Fibroblast of the aortic adventitia (primary cell): ENCODE results near the gene ENOPH1. TPM values are rescaled to one million over a fixed set of nuclear protein-coding genes. Genes with fewer than 3 reads are reported as not detected.

Experiments used
- DNase-seq: peaks from one replicate; pipeline ENCODE4 v3.0.0-alpha.2; 2010; ENCODE audit warnings: low read depth
- H3K4me3 ChIP-seq: 2 replicates; pipeline ENCODE4 v1.5.1; 2011; ENCODE audit warnings: low read depth, mild to moderate bottlenecking, control low read depth, low read length, moderate library complexity
- CTCF ChIP-seq: IDR thresholded peaks from 2 replicates; pipeline ENCODE4 v1.5.1; 2011; ENCODE audit warnings: mild to moderate bottlenecking, low read length, control low read depth, inconsistent platforms; ENCODE audit not compliant: insufficient read depth
- total RNA-seq: library from RNA; depleted of rRNA; stranded (reverse); fragments of >200 nt; gene quantifications from 2 replicates; pipeline ENCODE4 v1.2.3, GENCODE V29; 2012; ENCODE audit warnings: low replicate concordance

The ENOPH1 gene
- total RNA-seq, 1 donor, result 42.2 TPM

- DNase-seq, result peak; percentile 14
- no peak for TF ChIP-seq CTCF
- H3K4me3 ChIP-seq, result no peak overlapping the region
These were observed 51.1 kb downstream of the ENOPH1 start for GRCh38 chr4:82481506-82481840.

GRCh38 chr4:82482387-82482786 is 52.0 kb downstream of the ENOPH1 start:
- no peak for DNase-seq
- no peak for TF ChIP-seq CTCF
- no peak overlapping the region for H3K4me3 ChIP-seq

- DNase-seq, result no peak
- no peak overlapping the region for H3K4me3 ChIP-seq
- TF ChIP-seq CTCF, result no peak
These were observed 54.8 kb downstream of the ENOPH1 start for GRCh38 chr4:82484996-82485783.

- DNase-seq, result no peak
- H3K4me3 ChIP-seq, result no peak overlapping the region
- no peak for TF ChIP-seq CTCF
These were observed 58.7 kb downstream of the ENOPH1 start for GRCh38 chr4:82489076-82489475.

- H3K4me3 ChIP-seq, result no peak overlapping the region
- TF ChIP-seq CTCF, result no peak
- no peak for DNase-seq
These were observed 59.6 kb downstream of the ENOPH1 start for GRCh38 chr4:82489987-82490386.

GRCh38 chr4:82491251-82491960 is 61.0 kb downstream of the ENOPH1 start:
- TF ChIP-seq CTCF, result no peak
- DNase-seq, result no peak

More at GRCh38 chr4:82491251-82491960, 61.0 kb downstream of the ENOPH1 start:
- H3K4me3 ChIP-seq, result no peak overlapping the region
